IMR-90 (cell line): ENCODE measurements around the gene RAD1.

Experiments used
- BHLHE40 ChIP-seq: fragments of 150-350 bp; IDR thresholded peaks from 2 replicates; pipeline ENCODE4 v1.6.1; 2016; ENCODE audit warnings: mild to moderate bottlenecking, low read depth, low read length
- CEBPB ChIP-seq: IDR thresholded peaks from 2 replicates; pipeline ENCODE4 v1.6.1; 2012; ENCODE audit warnings: low read depth, low read length, improper control_type of control experiment
- CHD1 ChIP-seq: IDR thresholded peaks from 2 replicates; pipeline ENCODE4 v1.6.1; 2012; ENCODE audit warnings: low read depth, low read length, improper control_type of control experiment
- CTCF ChIP-seq: conservative IDR thresholded peaks from 2 replicates; pipeline ENCODE4 v1.5.1; 2012; ENCODE audit warnings: mild to moderate bottlenecking, low read depth, low read length, improper control_type of control experiment
- ELK1 ChIP-seq: fragments of 150-350 bp; IDR thresholded peaks from 2 replicates; pipeline ENCODE4 v1.6.1; 2016; ENCODE audit warnings: low read depth, mild to moderate bottlenecking, low read length, moderate library complexity, borderline replicate concordance
- FOS ChIP-seq: fragments of 150-350 bp; IDR thresholded peaks from 2 replicates; pipeline ENCODE4 v1.6.1; 2016; ENCODE audit warnings: low read depth, low read length
- MAFK ChIP-seq: IDR thresholded peaks from 2 replicates; pipeline ENCODE4 v1.6.1; 2012; ENCODE audit warnings: low read depth, low read length, improper control_type of control experiment
- MXI1 ChIP-seq: IDR thresholded peaks from 2 replicates; pipeline ENCODE4 v1.6.1; 2012; ENCODE audit warnings: low read depth, mild to moderate bottlenecking, low read length, moderate library complexity, borderline replicate concordance
- POLR2A ChIP-seq: IDR thresholded peaks from 2 replicates; pipeline ENCODE4 v1.6.1; 2012; ENCODE audit warnings: mild to moderate bottlenecking, low read depth, low read length
- RAD21 ChIP-seq: IDR thresholded peaks from 2 replicates; pipeline ENCODE4 v1.6.1; 2012; ENCODE audit warnings: low read length, improper control_type of control experiment
- RFX5 ChIP-seq: IDR thresholded peaks from 2 replicates; pipeline ENCODE4 v1.8.0; 2012; ENCODE audit warnings: low read depth, mild to moderate bottlenecking, low read length, moderate library complexity
- USF2 ChIP-seq: fragments of 150-350 bp; IDR thresholded peaks from 2 replicates; pipeline ENCODE4 v1.6.1; 2017; ENCODE audit warnings: mild to moderate bottlenecking, antibody characterized with exemption, low read length, low read depth

GRCh38 chr5:34941936-34942335 is 26.6 kb upstream of the RAD1 start:
- TF ChIP-seq CTCF (no peak), POLR2A (no peak), USF2 (no peak), BHLHE40 (no peak), CEBPB (no peak), RAD21 (no peak), ELK1 (no peak), MXI1 (no peak), RFX5 (no peak), MAFK (no peak), CHD1 (no peak), FOS (no peak)
